GM21515 (cell line): ENCODE data around the gene CAPZA2.
A peak's percentile ranks its signal among the peaks of the same experiment; 100 is the strongest.

ENCODE experiments used
- ATAC-seq: cut with Tn5 transposase; IDR thresholded peaks from one replicate; pipeline ENCODE4 v1.9.1; 2021; ENCODE audit not compliant: unreplicated experiment

Gene CAPZA2

DNA sequence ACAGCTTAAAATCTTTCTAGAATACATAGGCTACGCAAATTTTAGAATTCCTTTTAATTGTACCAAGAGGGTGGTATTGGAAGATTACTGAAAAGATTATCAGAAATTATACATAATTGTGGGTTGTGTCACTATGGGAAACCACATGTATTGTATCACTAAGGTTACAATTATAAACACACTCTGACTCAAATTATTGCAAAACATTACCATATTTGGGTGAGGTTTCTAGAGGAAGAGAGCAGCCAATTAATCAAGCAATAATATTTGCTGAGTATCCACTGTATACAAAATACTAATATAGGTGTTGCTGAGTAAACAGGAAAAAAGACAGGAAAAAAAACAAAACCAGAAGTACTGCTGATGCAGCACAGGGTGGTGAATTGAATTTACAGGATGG, 3.1 kb upstream of the CAPZA2 start:
- ATAC-seq, result no peak

DNA sequence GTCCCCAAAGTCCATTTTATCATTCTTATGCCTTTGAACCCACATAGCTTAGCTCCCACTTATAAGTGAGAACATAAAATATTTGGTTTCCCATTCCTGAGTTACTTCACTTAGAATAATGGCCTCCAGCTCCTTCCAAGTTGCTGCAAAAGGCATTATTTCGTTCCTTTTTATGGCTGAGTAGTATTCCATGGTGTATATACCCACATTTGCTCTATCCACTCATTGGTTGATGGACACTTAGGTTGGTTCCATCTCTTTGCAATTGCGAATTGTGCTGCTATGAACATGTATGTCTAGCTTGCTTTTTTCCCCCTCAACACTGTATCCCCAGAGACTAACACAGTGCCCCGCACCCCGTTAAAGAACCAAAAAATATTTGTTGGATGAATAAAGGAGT, 670 bp upstream of the CAPZA2 start:
- no peak for ATAC-seq

DNA sequence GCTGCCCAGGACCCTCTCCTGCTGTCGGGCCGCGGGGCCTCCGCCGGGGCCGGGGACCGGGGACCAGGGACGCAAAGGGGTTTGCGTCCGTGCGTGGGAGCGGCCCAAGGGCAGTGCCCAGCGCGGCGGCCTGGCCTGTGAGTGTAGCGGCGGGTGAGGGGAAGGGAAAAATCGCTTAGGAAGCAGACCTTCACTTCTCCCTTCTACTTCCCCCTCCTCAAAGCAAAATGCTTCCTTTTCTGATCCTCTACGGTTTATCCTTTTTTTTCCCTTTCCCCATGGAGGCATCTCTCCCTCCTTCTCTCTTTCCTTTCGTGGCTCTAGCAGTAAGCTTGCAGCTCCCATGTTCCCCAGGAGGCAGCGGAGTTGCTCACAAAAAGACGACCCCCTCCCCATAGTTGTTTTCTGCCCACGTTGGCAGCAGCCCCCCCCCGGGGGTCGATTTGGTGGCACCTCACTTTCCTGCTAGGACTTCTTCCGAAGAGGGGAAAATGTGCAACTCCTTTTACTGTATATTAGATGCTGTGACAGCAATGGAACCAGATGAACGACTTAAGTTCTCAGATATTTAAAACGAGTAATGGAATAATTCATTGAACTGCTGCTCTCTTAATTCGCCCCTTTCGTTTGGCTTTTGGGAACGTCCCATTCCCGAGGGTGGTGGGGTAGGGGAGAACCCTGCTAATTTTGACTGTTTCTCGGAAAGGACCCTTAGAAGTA, 724 bp downstream of the CAPZA2 start:
- peak; percentile 2 for ATAC-seq

DNA sequence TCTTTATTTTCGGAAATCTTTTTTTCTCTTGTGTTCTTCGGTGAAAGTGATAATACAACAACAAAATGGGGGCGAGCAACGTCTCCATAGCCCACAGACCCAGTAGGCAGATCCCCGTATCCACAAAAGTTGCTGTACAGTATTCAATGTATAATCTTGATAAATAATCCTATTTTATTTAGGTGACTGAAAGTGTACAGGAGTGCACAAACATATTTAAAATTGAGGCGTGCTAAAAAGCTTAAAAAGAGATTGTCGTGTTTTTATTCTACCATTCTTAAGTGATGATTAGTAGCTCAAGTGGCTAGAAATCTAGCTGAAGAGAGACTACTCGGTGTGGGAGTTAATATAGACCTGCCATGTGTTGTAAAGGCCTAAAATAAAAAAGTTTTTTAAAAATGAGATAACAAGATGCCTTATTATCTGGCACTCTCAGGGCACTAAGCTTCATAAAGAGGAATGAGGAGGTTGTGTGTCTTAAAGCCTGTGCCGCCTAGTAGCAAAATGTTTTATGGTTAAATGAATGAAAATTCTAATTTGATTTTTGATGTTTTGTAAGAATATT, 1.6 kb downstream of the CAPZA2 start:
- ATAC-seq, result no peak

DNA sequence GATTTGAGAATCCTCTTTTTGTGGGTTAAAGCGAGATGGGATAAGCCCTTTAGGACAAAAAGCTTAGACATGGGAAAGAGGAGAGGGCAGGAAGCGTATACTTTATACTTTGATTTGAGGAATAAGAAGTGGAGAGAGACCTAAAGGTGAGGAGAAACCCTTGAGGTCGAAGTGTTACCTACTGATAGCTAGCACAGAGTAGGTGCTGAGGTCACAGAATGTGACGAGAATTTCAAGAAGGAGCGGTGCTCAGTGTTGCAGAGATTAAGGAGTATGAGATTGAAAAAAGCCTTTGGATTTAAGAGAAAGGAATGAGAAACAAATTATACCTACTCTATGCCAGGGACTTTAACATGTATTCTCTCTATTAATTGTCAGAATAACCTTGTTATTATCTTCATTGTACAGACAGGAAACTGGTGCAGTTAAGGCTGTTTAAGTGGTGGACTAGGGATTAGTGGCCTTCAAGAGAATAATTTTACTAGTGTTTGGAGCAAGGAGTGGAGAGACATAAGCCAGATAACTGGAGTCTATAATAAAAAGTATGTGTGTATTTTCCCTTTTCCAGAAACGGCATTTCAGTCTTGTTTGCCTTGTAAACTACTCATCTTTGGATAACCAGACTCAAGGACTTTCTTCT, 8.8 kb downstream of the CAPZA2 start:
- ATAC-seq, result no peak

DNA sequence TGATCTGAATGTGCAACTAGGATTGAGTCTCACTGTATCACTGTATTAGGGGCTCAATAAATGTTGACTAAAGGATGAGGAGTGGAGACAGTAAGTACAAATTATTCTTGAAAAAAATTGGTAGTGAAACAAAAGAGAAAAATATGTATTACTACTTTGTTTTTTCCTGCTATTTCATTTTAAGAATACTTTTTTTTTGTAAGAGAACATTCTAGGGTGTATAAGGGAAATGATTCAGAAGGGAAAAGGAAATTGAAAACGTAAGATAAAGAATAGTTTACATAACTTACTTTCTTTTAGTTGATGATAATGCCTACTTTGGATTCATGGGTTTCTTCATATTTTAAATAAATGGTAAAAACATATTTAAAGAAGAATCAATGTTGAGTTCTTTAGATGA, 9.6 kb downstream of the CAPZA2 start:
- no peak for ATAC-seq

DNA sequence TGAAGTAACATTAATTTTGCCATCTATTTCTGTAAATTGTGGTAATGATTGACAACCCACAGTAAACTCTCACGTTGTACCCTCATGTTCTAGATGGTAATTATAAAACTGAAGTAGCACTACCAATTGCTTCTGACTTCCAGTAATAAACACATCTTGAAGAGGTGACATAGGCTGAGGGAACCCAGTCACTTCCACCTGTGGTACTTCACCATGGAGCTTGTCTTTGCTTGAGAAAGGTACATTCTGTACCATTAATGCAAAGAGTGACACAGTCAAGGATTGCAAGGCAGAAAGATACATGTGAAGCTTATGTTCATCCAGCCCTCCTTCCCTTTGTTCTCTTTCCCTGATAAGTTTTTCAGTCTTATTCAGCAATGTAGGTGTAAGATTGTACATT, 11.2 kb downstream of the CAPZA2 start:
- ATAC-seq, result no peak

DNA sequence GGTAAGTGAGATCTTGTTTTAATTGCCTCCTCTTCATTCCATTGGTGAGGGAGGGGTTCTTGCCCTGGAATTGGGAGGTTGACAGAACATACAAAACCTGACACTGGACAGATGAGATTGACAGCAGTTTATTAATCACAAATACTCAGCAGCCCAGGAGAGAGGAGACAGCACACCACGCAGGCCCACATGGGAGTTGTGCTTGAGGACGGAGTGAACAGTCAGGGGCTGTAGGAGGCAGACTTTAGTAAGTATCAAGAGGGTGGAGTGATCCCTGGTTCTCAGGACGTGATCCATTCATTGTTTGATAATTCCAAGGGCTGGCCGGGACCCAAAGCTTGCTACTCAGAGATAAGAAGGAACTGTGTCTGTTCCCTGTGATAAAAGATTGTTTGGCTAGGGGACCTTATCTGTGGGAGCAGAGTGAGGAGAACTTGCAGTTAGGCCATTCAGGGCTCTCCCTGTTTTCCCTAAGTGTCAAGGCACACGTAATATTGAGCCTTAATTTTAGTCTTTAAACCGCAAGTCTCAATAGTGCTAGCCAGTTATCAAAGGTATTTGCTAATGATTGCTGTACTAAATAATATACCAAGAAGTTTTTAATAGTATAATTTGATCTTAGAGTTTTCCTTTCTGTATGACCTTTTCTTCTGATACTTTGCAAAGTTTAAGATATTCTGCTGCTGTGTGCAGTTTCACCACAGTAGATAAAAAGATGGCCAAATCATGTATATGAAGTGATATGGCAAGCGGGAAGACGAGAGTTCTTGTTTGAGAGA, 14.5 kb downstream of the CAPZA2 start:
- ATAC-seq, result no peak

DNA sequence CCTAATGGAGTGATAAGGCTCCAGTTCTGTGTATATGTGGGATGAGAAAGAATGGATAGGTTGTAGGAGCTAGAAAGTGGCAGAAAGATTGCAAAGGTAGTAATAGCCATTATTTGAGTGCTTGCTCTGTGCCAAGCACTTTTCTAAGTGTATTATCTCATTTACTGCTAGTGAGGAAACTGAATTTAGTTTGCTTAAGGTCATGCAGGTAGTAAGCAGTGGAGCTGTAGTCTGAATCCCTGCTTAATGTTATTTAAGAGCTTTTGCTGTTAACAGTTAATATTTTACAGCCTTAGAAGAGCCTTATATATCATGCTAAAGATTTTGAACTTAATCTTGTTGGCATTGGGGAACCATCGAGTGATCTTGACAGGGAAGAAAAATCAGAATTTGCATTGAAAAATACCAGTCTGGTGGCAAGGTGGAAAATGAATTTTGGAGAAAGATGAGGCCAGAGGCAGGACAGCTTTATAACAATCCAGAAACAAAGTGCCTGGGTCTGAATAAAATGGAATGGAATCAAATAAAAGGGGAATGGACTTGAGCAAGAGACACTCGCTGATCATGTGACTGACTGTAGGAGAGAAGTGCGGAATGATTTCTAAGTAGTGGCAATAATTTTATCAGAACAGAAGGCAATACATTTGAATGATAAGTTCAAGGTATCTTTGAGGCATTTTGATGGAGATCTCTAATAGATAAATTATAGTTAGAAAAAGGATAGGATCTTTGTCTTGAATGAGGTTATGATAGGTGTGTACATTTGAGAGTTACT, 15.2 kb downstream of the CAPZA2 start:
- no peak for ATAC-seq

DNA sequence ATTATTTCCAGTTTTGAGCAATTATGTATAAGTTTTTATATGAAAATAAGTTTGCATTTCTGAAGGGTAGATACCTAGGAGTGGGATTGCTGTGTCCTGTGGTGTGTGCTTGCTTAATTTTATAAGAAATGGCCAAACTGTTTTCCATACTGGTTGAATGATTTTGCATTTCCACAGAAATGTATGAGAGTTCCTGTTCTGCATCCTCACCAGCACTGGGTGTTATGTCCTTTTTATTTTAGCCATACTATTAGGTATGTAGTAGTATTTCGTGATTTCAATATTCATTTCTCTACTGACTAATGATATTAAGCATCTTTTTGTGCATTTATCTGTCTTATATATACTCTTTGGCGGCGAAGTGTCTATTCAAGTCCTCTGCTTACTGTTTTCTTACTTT, 22.3 kb downstream of the CAPZA2 start:
- no peak for ATAC-seq

DNA sequence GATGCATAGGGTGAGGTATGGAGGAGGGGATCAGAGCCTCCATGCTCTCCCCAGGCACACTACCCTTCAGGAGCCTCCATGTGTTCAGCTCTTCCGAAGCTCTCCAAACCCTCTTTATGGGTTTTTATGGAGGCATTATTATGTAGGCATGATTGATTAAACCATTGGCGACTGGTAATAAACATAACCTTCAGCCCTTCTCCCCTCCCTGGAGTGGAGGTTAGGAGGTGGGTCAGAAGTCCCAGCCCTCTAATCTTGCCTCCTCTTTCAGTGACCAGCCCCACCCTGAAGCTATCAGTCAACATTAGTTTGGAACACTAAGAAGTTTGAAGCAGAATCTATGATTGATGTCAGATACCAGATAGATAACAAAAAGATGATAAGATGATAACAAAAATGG, 23.3 kb downstream of the CAPZA2 start:
- no peak for ATAC-seq

DNA sequence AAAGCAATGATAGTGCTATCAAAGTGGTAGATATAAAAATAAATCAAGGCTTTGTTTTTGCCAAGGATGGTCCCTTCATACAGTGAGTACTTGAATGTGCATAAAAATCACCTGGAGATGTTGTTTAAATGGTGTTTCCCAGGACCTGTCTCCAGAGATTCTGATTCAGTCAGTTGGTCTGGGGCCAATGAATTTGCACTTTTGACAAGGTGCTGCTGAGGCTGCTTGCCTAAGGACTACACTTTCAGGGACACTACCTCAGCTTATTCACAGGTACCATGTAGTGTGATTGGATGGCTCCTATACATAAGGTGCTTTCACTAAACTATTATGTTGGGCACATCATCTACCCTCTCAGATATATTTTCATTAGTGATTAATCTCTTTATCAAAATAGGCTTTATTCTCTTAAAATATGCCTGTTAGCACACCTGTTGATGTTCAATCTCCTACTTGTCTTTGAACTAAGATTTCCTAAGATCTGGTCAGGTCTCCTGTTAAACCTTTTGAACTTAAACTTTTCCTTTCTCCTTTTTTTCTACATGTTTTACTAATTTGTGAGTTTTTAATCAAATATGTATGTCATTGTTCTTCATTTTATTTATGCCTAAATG, 24.3 kb downstream of the CAPZA2 start:
- no peak for ATAC-seq

DNA sequence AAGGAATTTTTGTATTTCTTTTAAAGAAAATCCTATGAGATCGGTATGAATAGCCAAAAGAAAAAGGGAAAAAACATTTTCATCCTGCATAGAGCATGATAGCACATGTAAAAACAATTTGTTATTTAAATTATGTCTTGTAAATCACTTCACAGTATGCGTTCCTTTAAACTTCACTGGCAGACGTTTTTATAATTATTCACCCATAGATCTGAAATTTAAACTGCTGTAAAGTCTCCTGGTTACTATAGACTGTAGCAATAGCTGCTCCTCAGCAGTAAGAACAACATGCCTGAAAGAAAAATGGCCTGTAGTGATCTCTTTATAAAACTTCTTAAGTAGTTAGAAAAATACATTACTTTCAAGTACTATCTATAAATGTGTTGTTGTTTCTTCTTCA, 26.5 kb downstream of the CAPZA2 start:
- ATAC-seq, result no peak

DNA sequence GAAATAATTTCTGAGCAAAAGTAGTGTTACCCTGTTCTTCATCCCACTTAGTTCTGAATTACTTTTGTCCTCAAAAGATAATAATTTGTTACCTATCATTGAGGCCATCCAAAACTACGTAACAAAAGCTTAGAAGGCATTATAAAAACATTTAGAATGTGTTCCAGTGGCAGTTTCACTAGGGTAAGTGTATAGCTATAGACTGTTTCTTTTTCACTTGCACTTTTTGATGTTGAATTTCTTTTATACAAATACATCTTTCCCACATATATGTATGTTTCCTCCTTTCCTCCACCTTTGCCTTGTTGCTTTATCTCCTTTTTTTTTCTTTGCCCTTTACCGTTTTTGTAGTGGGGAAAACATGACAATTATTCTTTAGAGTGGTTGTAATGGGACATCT, 33.5 kb downstream of the CAPZA2 start:
- no peak for ATAC-seq

DNA sequence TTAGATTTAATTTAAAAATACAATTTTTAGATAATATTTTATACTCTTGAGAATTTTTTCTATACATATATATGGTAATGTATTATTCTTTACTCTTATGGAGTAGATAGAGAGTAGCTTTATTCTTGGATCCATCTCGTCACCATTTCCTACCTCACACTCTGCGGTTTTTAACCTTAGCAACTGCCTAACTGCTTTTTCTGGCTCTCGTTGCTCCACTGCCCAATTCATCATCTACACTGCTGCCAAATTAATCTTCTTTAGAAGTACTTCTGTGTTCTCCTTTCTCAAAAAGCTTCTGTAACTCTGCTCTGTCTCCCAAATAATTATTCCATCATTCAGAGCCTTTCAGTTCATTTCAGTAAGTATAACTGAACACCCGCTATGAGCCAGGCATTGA, 35.3 kb downstream of the CAPZA2 start:
- no peak for ATAC-seq

DNA sequence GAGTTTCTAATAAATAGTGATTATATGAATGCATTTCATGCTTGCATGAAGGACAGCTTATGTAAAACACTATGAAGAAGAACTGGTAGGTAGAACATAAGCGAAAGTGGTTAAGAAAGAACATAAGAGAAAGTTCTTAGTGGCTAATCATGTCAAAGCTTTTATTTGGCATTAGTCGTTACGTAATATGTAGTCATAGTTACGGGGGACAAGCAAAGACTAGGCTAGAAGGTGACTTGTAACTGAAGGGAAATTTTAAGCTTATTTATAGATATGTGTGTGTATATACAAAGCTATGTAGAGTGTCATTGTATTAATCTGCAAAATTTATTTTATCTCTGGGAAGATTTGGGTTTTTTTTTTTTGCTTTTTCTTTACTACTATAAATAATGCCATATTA, 36.9 kb downstream of the CAPZA2 start:
- ATAC-seq, result no peak

DNA sequence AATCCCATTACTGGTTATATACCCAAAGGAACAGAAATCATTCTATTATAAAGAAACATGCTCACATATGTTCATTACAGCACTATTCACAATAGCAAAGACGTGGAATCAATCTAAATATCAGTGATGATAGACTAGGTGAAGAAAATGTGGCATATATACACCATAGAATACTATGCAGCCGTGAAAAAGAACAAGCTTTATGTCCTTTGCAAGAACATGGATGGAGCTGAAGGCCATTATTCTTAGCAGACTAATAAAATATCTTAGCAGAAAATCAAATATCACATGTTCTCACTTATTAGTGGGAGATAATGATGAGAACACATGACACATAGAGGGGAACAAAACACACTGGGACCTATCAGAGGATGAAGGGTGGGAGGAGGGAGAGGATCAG, 38.8 kb downstream of the CAPZA2 start:
- no peak for ATAC-seq

DNA sequence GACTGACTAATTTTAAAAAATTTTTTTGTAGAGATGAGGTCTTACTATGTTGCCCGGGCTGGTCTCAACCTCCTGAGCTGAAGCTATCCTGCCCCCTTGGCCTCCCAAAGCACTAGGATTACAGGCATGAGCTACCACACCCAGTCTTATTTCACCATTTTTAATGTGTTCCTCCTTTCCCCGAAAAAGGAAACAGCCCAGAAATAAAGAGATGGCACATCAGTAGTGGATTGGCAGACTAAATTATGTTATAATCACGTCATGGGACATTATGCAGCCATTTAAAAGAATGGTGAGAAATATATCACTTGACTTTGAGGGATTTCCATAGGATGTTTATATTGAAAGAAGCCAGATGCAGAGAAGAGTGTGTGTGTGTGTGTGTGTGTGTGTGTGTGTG, 40.5 kb downstream of the CAPZA2 start:
- no peak for ATAC-seq

DNA sequence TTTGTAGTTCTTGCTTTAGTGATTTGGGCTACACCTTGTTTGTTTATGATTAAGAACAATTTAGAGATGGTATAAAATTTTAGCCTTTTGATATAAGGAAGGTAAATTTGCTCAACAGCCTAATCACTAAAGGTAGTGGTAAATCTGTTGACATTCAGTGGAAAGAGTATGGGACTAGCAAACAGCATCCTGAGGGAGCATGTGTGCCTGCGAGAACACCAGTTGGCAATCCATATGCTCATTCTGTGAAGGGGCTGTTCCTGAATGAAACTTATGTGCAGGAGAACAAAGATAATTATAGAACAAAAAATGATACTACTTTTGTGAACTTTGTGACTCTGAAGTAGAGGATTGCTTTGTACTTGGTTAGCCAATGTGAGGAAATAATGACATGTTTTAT, 44.0 kb downstream of the CAPZA2 start:
- no peak for ATAC-seq

DNA sequence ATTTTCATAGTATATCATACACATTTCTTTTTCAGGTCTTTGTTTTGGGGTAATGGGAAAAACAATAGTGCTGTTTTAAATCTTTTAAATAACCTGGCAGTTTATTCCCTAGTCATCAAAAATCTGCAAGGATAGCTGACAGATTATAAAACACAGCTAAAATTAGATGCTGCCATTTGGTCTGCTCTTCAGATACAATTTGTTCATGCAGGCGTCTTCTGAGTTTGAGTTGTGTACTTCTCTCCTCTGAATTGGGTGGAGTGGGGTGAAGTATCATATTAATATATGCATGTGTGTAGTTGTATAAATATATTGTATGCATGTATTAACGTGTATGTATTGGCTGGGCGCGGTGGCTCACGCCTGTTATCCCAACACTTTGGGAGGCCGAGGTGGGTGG, 48.0 kb downstream of the CAPZA2 start:
- ATAC-seq, result no peak

DNA sequence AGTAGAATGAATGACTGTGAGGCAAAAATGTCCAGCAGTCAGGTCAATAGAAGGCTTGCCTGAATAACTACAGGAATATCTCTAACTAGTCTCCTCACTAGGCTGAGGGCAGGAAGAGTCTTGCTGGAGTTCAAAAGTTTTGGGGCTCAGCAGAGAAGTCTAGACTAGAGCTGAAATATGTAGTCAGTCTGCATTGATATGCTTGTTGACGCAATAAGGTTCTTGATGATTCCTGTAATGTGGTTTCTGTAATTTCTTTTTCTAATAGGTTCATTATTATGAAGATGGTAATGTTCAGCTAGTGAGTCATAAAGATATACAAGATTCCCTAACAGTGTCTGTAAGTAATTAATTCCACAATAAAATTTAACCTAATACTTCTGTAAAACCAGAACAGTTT, 49.4 kb downstream of the CAPZA2 start:
- ATAC-seq, result no peak
